Measurements from ENCODE around the gene PRDM15. TPM values are rescaled to one million over a fixed set of nuclear protein-coding genes. Genes with fewer than 3 reads are reported as not detected.

The PRDM15 gene
- total RNA-seq, 1 donor from 2014 or later, result 12.0 TPM

GRCh38 chr21:41895643-41896493, 16.7 kb upstream of the PRDM15 start:
- no peak for DNase-seq (ENCODE audit: low read depth, low spot score)
- TF ChIP-seq, protein P1, sequence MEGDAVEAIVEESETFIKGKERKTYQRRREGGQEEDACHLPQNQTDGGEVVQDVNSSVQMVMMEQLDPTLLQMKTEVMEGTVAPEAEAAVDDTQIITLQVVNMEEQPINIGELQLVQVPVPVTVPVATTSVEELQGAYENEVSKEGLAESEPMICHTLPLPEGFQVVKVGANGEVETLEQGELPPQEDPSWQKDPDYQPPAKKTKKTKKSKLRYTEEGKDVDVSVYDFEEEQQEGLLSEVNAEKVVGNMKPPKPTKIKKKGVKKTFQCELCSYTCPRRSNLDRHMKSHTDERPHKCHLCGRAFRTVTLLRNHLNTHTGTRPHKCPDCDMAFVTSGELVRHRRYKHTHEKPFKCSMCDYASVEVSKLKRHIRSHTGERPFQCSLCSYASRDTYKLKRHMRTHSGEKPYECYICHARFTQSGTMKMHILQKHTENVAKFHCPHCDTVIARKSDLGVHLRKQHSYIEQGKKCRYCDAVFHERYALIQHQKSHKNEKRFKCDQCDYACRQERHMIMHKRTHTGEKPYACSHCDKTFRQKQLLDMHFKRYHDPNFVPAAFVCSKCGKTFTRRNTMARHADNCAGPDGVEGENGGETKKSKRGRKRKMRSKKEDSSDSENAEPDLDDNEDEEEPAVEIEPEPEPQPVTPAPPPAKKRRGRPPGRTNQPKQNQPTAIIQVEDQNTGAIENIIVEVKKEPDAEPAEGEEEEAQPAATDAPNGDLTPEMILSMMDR (conservative IDR thresholded peaks at IDR 0.05), result no peak
- Mint-ChIP-seq H3K4me3 (no peak overlapping the region), H3K36me3 (ENCODE audit: low read depth) (no peaks in the 10 kb centered on the region), H3K9me3 (no peaks in the 10 kb centered on the region), H3K4me1 (peaks cover 35% of the 10 kb centered on the region), H3K27ac (ENCODE audit: unreplicated experiment) (no peak overlapping the region), H3K27me3 (ENCODE audit: low read depth) (no peaks in the 10 kb centered on the region)

DNA sequence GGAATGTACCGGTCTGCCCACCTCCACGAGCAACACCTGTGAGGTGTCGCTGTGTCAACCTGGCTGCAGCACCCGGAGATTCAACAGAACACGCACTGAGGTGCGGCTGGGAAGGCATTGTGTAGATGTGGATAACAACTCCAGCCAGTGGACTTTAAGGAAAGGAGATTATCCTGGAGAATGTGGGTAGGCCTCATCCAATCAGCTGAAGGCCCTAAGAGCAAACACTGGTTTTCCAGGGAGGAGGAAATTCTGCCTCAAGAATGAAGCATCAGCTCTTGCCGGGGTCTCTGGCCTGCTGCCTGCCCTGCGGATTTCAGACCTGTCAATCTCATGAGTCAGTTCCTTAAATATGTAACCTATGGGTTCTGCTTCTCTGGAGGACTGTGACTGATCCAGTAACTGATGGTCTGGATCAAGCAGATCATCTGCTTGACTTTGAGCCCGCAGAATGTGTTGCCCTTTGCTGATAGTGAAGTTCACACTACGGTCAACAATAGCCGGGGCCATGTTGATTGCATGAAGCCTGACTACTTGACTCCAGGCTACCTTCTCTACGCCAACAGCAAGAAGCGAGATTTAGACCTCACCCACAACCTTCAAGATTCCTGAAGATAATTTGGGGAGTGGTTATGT, 15.9 kb upstream of the PRDM15 start:
- H3K27ac Mint-ChIP-seq (ENCODE audit: unreplicated experiment), result no peak overlapping the region
- no peak overlapping the region for H3K4me3 Mint-ChIP-seq
- H3K9me3 Mint-ChIP-seq, result no peaks in the 10 kb centered on the region
- DNase-seq (ENCODE audit: low read depth, low spot score), result no peak
- peaks cover 35% of the 10 kb centered on the region for H3K4me1 Mint-ChIP-seq
- H3K36me3 Mint-ChIP-seq (ENCODE audit: low read depth), result no peaks in the 10 kb centered on the region
- no peaks in the 10 kb centered on the region for H3K27me3 Mint-ChIP-seq (ENCODE audit: low read depth)
- TF ChIP-seq, protein P1 (conservative IDR thresholded peaks at IDR 0.05), result no peak

- H3K27ac Mint-ChIP-seq (ENCODE audit: unreplicated experiment), result no peak overlapping the region
- no peak overlapping the region for H3K4me3 Mint-ChIP-seq
- H3K27me3 Mint-ChIP-seq (ENCODE audit: low read depth), result no peaks in the 10 kb centered on the region
- H3K9me3 Mint-ChIP-seq, result no peaks in the 10 kb centered on the region
- no peak for DNase-seq (ENCODE audit: low read depth, low spot score)
- H3K36me3 Mint-ChIP-seq (ENCODE audit: low read depth), result no peaks in the 10 kb centered on the region
- TF ChIP-seq, protein P1 (conservative IDR thresholded peaks at IDR 0.05), result no peak
- peaks cover 33% of the 10 kb centered on the region for H3K4me1 Mint-ChIP-seq
Observed at GRCh38 chr21:41894511-41894910, 15.4 kb upstream of the PRDM15 start.

DNA sequence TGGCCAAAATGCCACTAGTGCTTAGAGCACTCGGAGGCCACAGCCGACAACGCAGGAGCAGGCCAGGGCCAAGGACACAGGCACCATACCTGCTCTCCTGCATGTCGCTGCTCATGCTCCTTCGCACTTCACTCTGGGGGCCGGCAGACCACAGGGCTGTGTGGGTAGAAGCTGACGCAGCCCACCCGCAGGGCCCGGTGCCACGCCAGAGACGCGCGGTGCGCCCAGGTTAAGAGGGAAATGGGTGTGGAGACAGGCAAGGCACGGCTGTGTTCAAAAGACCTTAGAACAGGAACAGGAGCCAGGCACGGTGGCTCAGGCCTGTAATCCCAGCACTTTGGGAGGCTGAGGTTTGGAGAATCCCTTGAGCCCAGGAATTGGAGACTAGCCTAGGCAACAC, 13.6 kb upstream of the PRDM15 start:
- Mint-ChIP-seq H3K9me3 (no peaks in the 10 kb centered on the region), H3K36me3 (ENCODE audit: low read depth) (no peaks in the 10 kb centered on the region), H3K27ac (ENCODE audit: unreplicated experiment) (no peak overlapping the region), H3K4me1 (peaks cover 17% of the 10 kb centered on the region), H3K4me3 (no peak overlapping the region), H3K27me3 (ENCODE audit: low read depth) (no peaks in the 10 kb centered on the region)
- no peak for DNase-seq (ENCODE audit: low read depth, low spot score)
- TF ChIP-seq, protein P1 (conservative IDR thresholded peaks at IDR 0.05), result no peak

GRCh38 chr21:41891132-41891531, 12.0 kb upstream of the PRDM15 start:
- no peaks in the 10 kb centered on the region for H3K27me3 Mint-ChIP-seq (ENCODE audit: low read depth)

More at GRCh38 chr21:41891132-41891531, 12.0 kb upstream of the PRDM15 start:
- Mint-ChIP-seq H3K4me3 (no peak overlapping the region), H3K4me1 (peaks cover 4% of the 10 kb centered on the region), H3K9me3 (no peaks in the 10 kb centered on the region), H3K27ac (ENCODE audit: unreplicated experiment) (no peak overlapping the region), H3K36me3 (ENCODE audit: low read depth) (no peaks in the 10 kb centered on the region)
- no peak for DNase-seq (ENCODE audit: low read depth, low spot score)
- TF ChIP-seq, protein P1 (conservative IDR thresholded peaks at IDR 0.05), result no peak
